B cell (primary cell): ENCODE results near the gene PLCB3.

ENCODE experiments used
- CTCF ChIP-seq: fragments of 200-600 bp; IDR thresholded peaks from one replicate; pipeline ENCODE4 v1.8.0; 2022; ENCODE audit warnings: antibody characterized with exemption, mild to moderate bottlenecking
- EZH2 ChIP-seq: IDR thresholded peaks from 2 replicates; pipeline ENCODE4 v1.6.1; 2012; ENCODE audit warnings: borderline replicate concordance, low read depth, mild to moderate bottlenecking, moderate library complexity, low read length; ENCODE audit not compliant: insufficient read depth, poor library complexity, severe bottlenecking

GRCh38 chr11:64219354-64219684 is 32.0 kb upstream of the PLCB3 start:
- TF ChIP-seq CTCF (no peak), EZH2 (no peak)
